Measurements from ENCODE around the gene HBE1.

- TF ChIP-seq CTCF (IDR thresholded peaks at IDR 0.05) (no peak), EZH2 (IDR thresholded peaks at IDR 0.05; ENCODE audit: borderline replicate concordance, insufficient read depth, low read depth, low read length, poor library complexity, severe bottlenecking) (no peak)
Observed at GRCh38 chr11:5317292-5317691, 47.5 kb upstream of the HBE1 start.

Measured in B cell (primary cell).